ENCODE results near the gene OTOGL. TPM values are rescaled to one million over a fixed set of nuclear protein-coding genes. Genes with fewer than 3 reads are reported as not detected.
A peak's percentile ranks its signal among the peaks of the same experiment; 100 is the strongest.

Gene OTOGL
- total RNA-seq, 1 experiment from 2014 or later, result 0.44 TPM

- POLR2A ChIA-PET (ENCODE audit: unreplicated experiment), result no interaction called here
- peak; percentile 83 for TF ChIP-seq CTCF (conservative IDR thresholded peaks at IDR 0.05; ENCODE audit: low read depth, low read length)
- TF ChIP-seq EZH2 (IDR thresholded peaks at IDR 0.05; ENCODE audit: low read length, unreplicated experiment), result no peak
- peak overlapping the region; percentile 49 for H3K4me2 ChIP-seq (ENCODE audit: low read length)
- DNase-seq (peak; percentile 69), ATAC-seq (peak; percentile 47)
- H4K20me1 ChIP-seq (ENCODE audit: low read length), result no peaks in the 10 kb centered on the region
- H3K27me3 ChIP-seq (ENCODE audit: low read length), result no peaks in the 10 kb centered on the region
- no peaks in the 10 kb centered on the region for H3K36me3 ChIP-seq (ENCODE audit: low read depth, low read length)
- H3K27ac ChIP-seq (ENCODE audit: low read length), result no peak overlapping the region
- intact Hi-C loops (cut with micrococcal nuclease), result loop anchor here (1.0 to 10.0 kb wide), 4 partner anchors 75 to 861 kb away; no protein-coding TSS in a partner anchor
- H3K9me3 ChIP-seq (ENCODE audit: low read length), result no peaks in the 10 kb centered on the region
- no peak overlapping the region for H2AFZ ChIP-seq (ENCODE audit: low read length)
- no peak overlapping the region for H3K9ac ChIP-seq (ENCODE audit: low read length)
- BruUV-seq (replicated peaks), result no TSS peak
- H3K9me2 ChIP-seq (replicated peaks; ENCODE audit: low read length), result no peaks in the 10 kb centered on the region
- H3K4me1 ChIP-seq (ENCODE audit: insufficient read depth, low read length), result peaks cover 18% of the 10 kb centered on the region
- H3F3A ChIP-seq (ENCODE audit: low read length, unreplicated experiment), result no peaks in the 10 kb centered on the region
- no peak overlapping the region for H3K4me3 ChIP-seq (ENCODE audit: low read length)
- CTCF ChIA-PET, result interaction anchor here (0.6 to 3.0 kb wide), 8 partner anchors 11 to 862 kb away, joined by 3 to 50 read pairs (median 4); no protein-coding TSS in a partner anchor
- H3K79me2 ChIP-seq (ENCODE audit: low read length), result no peaks in the 10 kb centered on the region
Measured at GRCh38 chr12:80269803-80270552, 170.6 kb downstream of the OTOGL start.

- Histone ChIP-seq H3K9ac (ENCODE audit: low read length) (no peak overlapping the region), H3K4me1 (ENCODE audit: insufficient read depth, low read length) (peaks cover 18% of the 10 kb centered on the region), H3K4me2 (ENCODE audit: low read length) (no peak overlapping the region), H4K20me1 (ENCODE audit: low read length) (no peaks in the 10 kb centered on the region), H3K9me3 (ENCODE audit: low read length) (no peaks in the 10 kb centered on the region), H3K79me2 (ENCODE audit: low read length) (no peaks in the 10 kb centered on the region), H3F3A (ENCODE audit: low read length, unreplicated experiment) (no peaks in the 10 kb centered on the region), H3K27me3 (ENCODE audit: low read length) (no peaks in the 10 kb centered on the region), H3K36me3 (ENCODE audit: low read depth, low read length) (no peaks in the 10 kb centered on the region), H3K9me2 (replicated peaks; ENCODE audit: low read length) (no peaks in the 10 kb centered on the region), H3K4me3 (ENCODE audit: low read length) (no peak overlapping the region), H3K27ac (ENCODE audit: low read length) (no peak overlapping the region), H2AFZ (ENCODE audit: low read length) (no peak overlapping the region)
- intact Hi-C loops (cut with micrococcal nuclease), result loop anchor here (2.0 to 10.0 kb wide), 2 partner anchors 237 to 863 kb away; no protein-coding TSS in a partner anchor
- ChIA-PET POLR2A (ENCODE audit: unreplicated experiment) (no interaction called here), CTCF (no interaction called here)
- no TSS peak for BruUV-seq (replicated peaks)
- ATAC-seq (no peak), DNase-seq (no peak)
- TF ChIP-seq CTCF (conservative IDR thresholded peaks at IDR 0.05; ENCODE audit: low read depth, low read length) (no peak), EZH2phosphoT487 (IDR thresholded peaks at IDR 0.05; ENCODE audit: borderline replicate concordance, low read length) (no peak), EZH2 (IDR thresholded peaks at IDR 0.05; ENCODE audit: low read length, unreplicated experiment) (no peak)
Measured at GRCh38 chr12:80271780-80272179, 172.4 kb downstream of the OTOGL start.

- no peak overlapping the region for H3K27ac ChIP-seq (ENCODE audit: low read length)
- TF ChIP-seq EZH2 (IDR thresholded peaks at IDR 0.05; ENCODE audit: low read length, unreplicated experiment), result no peak
- TF ChIP-seq CTCF (conservative IDR thresholded peaks at IDR 0.05; ENCODE audit: low read depth, low read length), result no peak
- TF ChIP-seq EZH2phosphoT487 (IDR thresholded peaks at IDR 0.05; ENCODE audit: borderline replicate concordance, low read length), result no peak
- no peak overlapping the region for H3K4me3 ChIP-seq (ENCODE audit: low read length)
- no peak overlapping the region for H2AFZ ChIP-seq (ENCODE audit: low read length)
- no peaks in the 10 kb centered on the region for H3K9me3 ChIP-seq (ENCODE audit: low read length)
- no peaks in the 10 kb centered on the region for H3K79me2 ChIP-seq (ENCODE audit: low read length)
- ATAC-seq (no peak), DNase-seq (no peak)
- H3F3A ChIP-seq (ENCODE audit: low read length, unreplicated experiment), result no peaks in the 10 kb centered on the region
- H3K9me2 ChIP-seq (replicated peaks; ENCODE audit: low read length), result no peaks in the 10 kb centered on the region
- ChIA-PET CTCF (no interaction called here), POLR2A (ENCODE audit: unreplicated experiment) (interaction anchor here (0.7 kb wide), 1 partner anchor 15 kb away, joined by 3 read pairs; no protein-coding TSS in a partner anchor)
- H3K27me3 ChIP-seq (ENCODE audit: low read length), result no peaks in the 10 kb centered on the region
- no peak overlapping the region for H3K4me2 ChIP-seq (ENCODE audit: low read length)
- BruUV-seq (replicated peaks), result no TSS peak
- intact Hi-C loops (cut with micrococcal nuclease), result loop anchor here (10.0 kb wide), 1 partner anchor 238 kb away; no protein-coding TSS in a partner anchor
- H3K4me1 ChIP-seq (ENCODE audit: insufficient read depth, low read length), result peaks cover 19% of the 10 kb centered on the region
- H3K36me3 ChIP-seq (ENCODE audit: low read depth, low read length), result no peaks in the 10 kb centered on the region
- H3K9ac ChIP-seq (ENCODE audit: low read length), result no peak overlapping the region
- H4K20me1 ChIP-seq (ENCODE audit: low read length), result no peaks in the 10 kb centered on the region
Measured at GRCh38 chr12:80272387-80272915, 173.1 kb downstream of the OTOGL start.

Measured in PC-3 (cell line).